Measurements from ENCODE around the gene RAB3IP.

DNA sequence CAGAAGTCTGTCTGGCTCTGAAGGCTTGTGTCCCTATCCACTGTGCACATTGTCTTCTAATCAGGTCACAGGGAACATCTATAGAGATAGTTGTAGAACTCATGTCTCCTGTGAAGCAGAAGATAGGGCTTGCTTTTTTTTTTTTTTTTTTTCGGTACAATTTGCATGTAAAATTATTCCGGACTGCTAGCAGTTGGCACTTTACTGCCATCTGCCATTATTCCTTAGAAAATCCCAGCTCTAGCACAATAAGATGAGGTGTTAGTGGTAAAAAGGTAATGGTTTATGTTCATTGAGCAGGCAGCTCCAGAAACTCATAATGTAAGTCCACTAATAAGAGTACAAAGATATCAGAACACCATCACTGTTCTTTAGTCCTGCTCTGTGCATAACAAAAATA, 95.0 kb downstream of the RAB3IP start:
- TF ChIP-seq, protein P1, sequence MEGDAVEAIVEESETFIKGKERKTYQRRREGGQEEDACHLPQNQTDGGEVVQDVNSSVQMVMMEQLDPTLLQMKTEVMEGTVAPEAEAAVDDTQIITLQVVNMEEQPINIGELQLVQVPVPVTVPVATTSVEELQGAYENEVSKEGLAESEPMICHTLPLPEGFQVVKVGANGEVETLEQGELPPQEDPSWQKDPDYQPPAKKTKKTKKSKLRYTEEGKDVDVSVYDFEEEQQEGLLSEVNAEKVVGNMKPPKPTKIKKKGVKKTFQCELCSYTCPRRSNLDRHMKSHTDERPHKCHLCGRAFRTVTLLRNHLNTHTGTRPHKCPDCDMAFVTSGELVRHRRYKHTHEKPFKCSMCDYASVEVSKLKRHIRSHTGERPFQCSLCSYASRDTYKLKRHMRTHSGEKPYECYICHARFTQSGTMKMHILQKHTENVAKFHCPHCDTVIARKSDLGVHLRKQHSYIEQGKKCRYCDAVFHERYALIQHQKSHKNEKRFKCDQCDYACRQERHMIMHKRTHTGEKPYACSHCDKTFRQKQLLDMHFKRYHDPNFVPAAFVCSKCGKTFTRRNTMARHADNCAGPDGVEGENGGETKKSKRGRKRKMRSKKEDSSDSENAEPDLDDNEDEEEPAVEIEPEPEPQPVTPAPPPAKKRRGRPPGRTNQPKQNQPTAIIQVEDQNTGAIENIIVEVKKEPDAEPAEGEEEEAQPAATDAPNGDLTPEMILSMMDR (IDR thresholded peaks at IDR 0.05): no peak
- TF ChIP-seq POLR2A (IDR thresholded peaks at IDR 0.05) (no peak), EP300 (IDR thresholded peaks at IDR 0.05) (no peak), POLR2AphosphoS5 (IDR thresholded peaks at IDR 0.05) (no peak)
